GM12865 (cell line): ENCODE data around the gene TRIM44.

Experiments
- DNase-seq: peaks from one replicate; pipeline ENCODE4 v3.0.0; 2010; ENCODE audit warnings: low read depth
- H3K4me3 ChIP-seq: 2 replicates; pipeline ENCODE4 v1.5.1; 2011; ENCODE audit warnings: mild to moderate bottlenecking, low read depth, low read length, control low read depth
- CTCF ChIP-seq: IDR thresholded peaks from 2 replicates; pipeline ENCODE4 v1.5.1; 2011; ENCODE audit warnings: low read length, control low read depth, low read depth, inconsistent platforms; ENCODE audit not compliant: insufficient read depth; ENCODE audit errors: missing control alignments

The TRIM44 gene

GRCh38 chr11:35688023-35688422 lies 25.4 kb downstream of the TRIM44 start:
- peak; percentile 7 for DNase-seq
- TF ChIP-seq CTCF: no peak
- no peak overlapping the region for H3K4me3 ChIP-seq

GRCh38 chr11:35689081-35689996 lies 26.8 kb downstream of the TRIM44 start:
- no peak overlapping the region for H3K4me3 ChIP-seq
- DNase-seq: no peak
- no peak for TF ChIP-seq CTCF

GRCh38 chr11:35702126-35702525 lies 39.6 kb downstream of the TRIM44 start:
- no peak for TF ChIP-seq CTCF
- H3K4me3 ChIP-seq: no peak overlapping the region
- DNase-seq: no peak

- no peak for DNase-seq
- no peak overlapping the region for H3K4me3 ChIP-seq
- no peak for TF ChIP-seq CTCF
Measured at GRCh38 chr11:35709376-35709775, 46.8 kb downstream of the TRIM44 start.

- no peak for TF ChIP-seq CTCF
- no peak for DNase-seq
Measured at GRCh38 chr11:35711173-35711910, 48.8 kb downstream of the TRIM44 start.

GRCh38 chr11:35711924-35712323 lies 49.3 kb downstream of the TRIM44 start:
- DNase-seq: no peak
- no peak for TF ChIP-seq CTCF
- no peak overlapping the region for H3K4me3 ChIP-seq

More at GRCh38 chr11:35711173-35711910, 48.8 kb downstream of the TRIM44 start:
- H3K4me3 ChIP-seq: no peak overlapping the region
